Activated CD4-positive, alpha-beta T cell treated with anti-CD3 and anti-CD28 coated beads for 48 hours (primary cell): ENCODE measurements around the gene HOXB2.

Experiments
- DNase-seq: peaks from one replicate; pipeline ENCODE4 v3.0.0-alpha.2; 2020

The HOXB2 gene

GRCh38 chr17:48565022-48565554, 20.2 kb upstream of the HOXB2 start:
- no peak for DNase-seq

- DNase-seq, result no peak
Observed at GRCh38 chr17:48564188-48565021, 19.5 kb upstream of the HOXB2 start.

GRCh38 chr17:48563867-48564187, 18.9 kb upstream of the HOXB2 start:
- DNase-seq, result no peak

GRCh38 chr17:48563385-48563838, 18.5 kb upstream of the HOXB2 start:
- no peak for DNase-seq

- DNase-seq, result no peak
Observed at GRCh38 chr17:48562934-48563333, 18.0 kb upstream of the HOXB2 start.

GRCh38 chr17:48561884-48562810, 17.2 kb upstream of the HOXB2 start:
- DNase-seq, result no peak

GRCh38 chr17:48559840-48560817, 15.2 kb upstream of the HOXB2 start:
- DNase-seq, result no peak

GRCh38 chr17:48559122-48559839, 14.4 kb upstream of the HOXB2 start:
- no peak for DNase-seq

- DNase-seq, result no peak
Observed at GRCh38 chr17:48558831-48559121, 13.9 kb upstream of the HOXB2 start.

- no peak for DNase-seq
Observed at GRCh38 chr17:48558057-48558830, 13.3 kb upstream of the HOXB2 start.

- DNase-seq, result no peak
Observed at GRCh38 chr17:48556576-48557401, 11.9 kb upstream of the HOXB2 start.

GRCh38 chr17:48556229-48556575, 11.3 kb upstream of the HOXB2 start:
- DNase-seq, result no peak

GRCh38 chr17:48555258-48556228, 10.6 kb upstream of the HOXB2 start:
- no peak for DNase-seq

- DNase-seq, result no peak
Observed at GRCh38 chr17:48554412-48555257, 9.7 kb upstream of the HOXB2 start.

- DNase-seq, result no peak
Observed at GRCh38 chr17:48553826-48554225, 8.9 kb upstream of the HOXB2 start.

GRCh38 chr17:48553190-48553547, 8.3 kb upstream of the HOXB2 start:
- DNase-seq, result no peak

GRCh38 chr17:48552466-48553189, 7.7 kb upstream of the HOXB2 start:
- DNase-seq, result no peak
